ENCODE results near the gene KRTAP1-1.

KRTAP1-1 gene

DNA sequence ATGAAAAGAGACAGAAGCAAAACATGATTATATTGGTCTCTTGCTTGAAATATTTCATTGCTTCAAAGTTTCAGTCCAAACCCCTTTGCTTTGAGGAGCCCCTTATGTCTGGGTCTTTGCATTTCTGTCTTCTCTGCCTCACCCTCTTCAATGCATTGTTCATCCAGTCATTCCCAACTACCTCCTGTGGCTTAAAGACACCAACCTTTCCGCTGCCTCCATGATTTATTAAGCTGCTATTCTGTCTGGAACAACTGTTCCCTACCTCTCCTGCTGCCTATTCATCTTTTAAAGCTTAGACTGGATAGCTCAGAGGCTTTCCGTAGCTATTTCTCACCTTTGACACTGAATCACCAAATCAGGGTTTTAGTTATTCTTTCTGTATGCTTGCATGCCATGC, 43.9 kb downstream of the KRTAP1-1 start:
- Histone ChIP-seq H3K4me2 (ENCODE audit: low read depth, low read length, poor library complexity, severe bottlenecking) (no peak overlapping the region), H3K79me2 (ENCODE audit: insufficient read depth, low read length) (no peaks in the 10 kb centered on the region), H3K36me3 (ENCODE audit: insufficient read depth, low read length) (no peaks in the 10 kb centered on the region), H3K27me3 (ENCODE audit: insufficient read depth, low read length, poor library complexity, severe bottlenecking) (no peaks in the 10 kb centered on the region), H4K20me1 (ENCODE audit: insufficient read depth, low read length, poor library complexity, severe bottlenecking) (no peaks in the 10 kb centered on the region), H3F3A (ENCODE audit: low read depth) (no peaks in the 10 kb centered on the region), H3K9me3 (ENCODE audit: insufficient read depth, low read depth, low read length) (no peaks in the 10 kb centered on the region), H3K4me3 (ENCODE audit: low read length, poor library complexity, severe bottlenecking) (no peak overlapping the region), H3K9ac (ENCODE audit: low read depth, low read length, poor library complexity, severe bottlenecking) (no peak overlapping the region), H3K9me2 (replicated peaks; ENCODE audit: low read depth, low read length) (no peaks in the 10 kb centered on the region), H3K4me1 (ENCODE audit: insufficient read depth, low read length, poor library complexity, severe bottlenecking) (no peaks in the 10 kb centered on the region), H2AFZ (ENCODE audit: low read length) (no peak overlapping the region)
- TF ChIP-seq CTCF (conservative IDR thresholded peaks at IDR 0.05; ENCODE audit: low read length) (no peak), EZH2phosphoT487 (IDR thresholded peaks at IDR 0.05; ENCODE audit: borderline replicate concordance) (no peak)

DNA sequence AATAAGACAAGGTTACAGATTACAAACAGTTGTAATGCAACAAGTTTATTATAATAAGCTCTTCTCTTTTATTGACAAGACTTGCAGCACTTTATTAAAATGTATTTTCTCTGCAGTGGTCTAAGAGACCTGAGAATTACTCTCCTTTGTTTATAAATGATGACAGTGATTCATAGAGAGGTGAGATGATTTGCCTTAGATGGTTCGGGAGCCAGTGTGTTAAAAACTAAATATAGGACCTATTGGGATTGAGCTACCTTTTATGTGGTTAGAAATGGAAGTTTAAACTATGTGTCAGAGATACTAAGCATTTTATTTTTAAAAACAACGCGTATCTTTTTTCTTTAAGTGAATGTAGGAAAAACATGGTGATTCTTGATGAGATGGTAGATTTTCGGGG, 44.4 kb downstream of the KRTAP1-1 start:
- Histone ChIP-seq H3K9ac (ENCODE audit: low read depth, low read length, poor library complexity, severe bottlenecking) (no peak overlapping the region), H3F3A (ENCODE audit: low read depth) (no peaks in the 10 kb centered on the region), H4K20me1 (ENCODE audit: insufficient read depth, low read length, poor library complexity, severe bottlenecking) (no peaks in the 10 kb centered on the region), H3K79me2 (ENCODE audit: insufficient read depth, low read length) (no peaks in the 10 kb centered on the region), H3K4me2 (ENCODE audit: low read depth, low read length, poor library complexity, severe bottlenecking) (no peak overlapping the region), H3K4me3 (ENCODE audit: low read length, poor library complexity, severe bottlenecking) (no peak overlapping the region), H2AFZ (ENCODE audit: low read length) (no peak overlapping the region), H3K27me3 (ENCODE audit: insufficient read depth, low read length, poor library complexity, severe bottlenecking) (no peaks in the 10 kb centered on the region), H3K9me3 (ENCODE audit: insufficient read depth, low read depth, low read length) (no peaks in the 10 kb centered on the region), H3K4me1 (ENCODE audit: insufficient read depth, low read length, poor library complexity, severe bottlenecking) (no peaks in the 10 kb centered on the region), H3K9me2 (replicated peaks; ENCODE audit: low read depth, low read length) (no peaks in the 10 kb centered on the region), H3K36me3 (ENCODE audit: insufficient read depth, low read length) (no peaks in the 10 kb centered on the region)
- TF ChIP-seq CTCF (conservative IDR thresholded peaks at IDR 0.05; ENCODE audit: low read length) (no peak), EZH2phosphoT487 (IDR thresholded peaks at IDR 0.05; ENCODE audit: borderline replicate concordance) (no peak)

GRCh38 chr17:40995116-40995515, 46.1 kb downstream of the KRTAP1-1 start:
- Histone ChIP-seq H3K36me3 (ENCODE audit: insufficient read depth, low read length) (no peaks in the 10 kb centered on the region), H3K9me2 (replicated peaks; ENCODE audit: low read depth, low read length) (no peaks in the 10 kb centered on the region), H3K27me3 (ENCODE audit: insufficient read depth, low read length, poor library complexity, severe bottlenecking) (no peaks in the 10 kb centered on the region), H4K20me1 (ENCODE audit: insufficient read depth, low read length, poor library complexity, severe bottlenecking) (no peaks in the 10 kb centered on the region), H2AFZ (ENCODE audit: low read length) (no peak overlapping the region), H3K9me3 (ENCODE audit: insufficient read depth, low read depth, low read length) (no peaks in the 10 kb centered on the region), H3K9ac (ENCODE audit: low read depth, low read length, poor library complexity, severe bottlenecking) (no peak overlapping the region), H3K4me2 (ENCODE audit: low read depth, low read length, poor library complexity, severe bottlenecking) (no peak overlapping the region), H3K4me1 (ENCODE audit: insufficient read depth, low read length, poor library complexity, severe bottlenecking) (no peaks in the 10 kb centered on the region), H3K4me3 (ENCODE audit: low read length, poor library complexity, severe bottlenecking) (no peak overlapping the region), H3K79me2 (ENCODE audit: insufficient read depth, low read length) (no peaks in the 10 kb centered on the region), H3F3A (ENCODE audit: low read depth) (no peaks in the 10 kb centered on the region)
- no peak for TF ChIP-seq CTCF (conservative IDR thresholded peaks at IDR 0.05; ENCODE audit: low read length)
- no peak for TF ChIP-seq EZH2phosphoT487 (IDR thresholded peaks at IDR 0.05; ENCODE audit: borderline replicate concordance)

Measured in Loucy (cell line).